ENCODE results near the gene CATSPERZ. TPM values are rescaled to one million over a fixed set of nuclear protein-coding genes. Genes with fewer than 3 reads are reported as not detected.

Gene CATSPERZ
- total RNA-seq, 3 donors from 2014 or later: not detected

- no peak for DNase-seq
- peaks cover 4% of the 10 kb centered on the region for H3K36me3 Mint-ChIP-seq (ENCODE audit: insufficient read depth)
- ATAC-seq: no peak
- no peak overlapping the region for H3K4me3 Mint-ChIP-seq
- H3K27me3 Mint-ChIP-seq (ENCODE audit: low read depth): no peaks in the 10 kb centered on the region
- H3K9me3 Mint-ChIP-seq: no peaks in the 10 kb centered on the region
- peaks cover 13% of the 10 kb centered on the region for H3K4me1 Mint-ChIP-seq (ENCODE audit: low read depth)
Observed at GRCh38 chr11:64353715-64354506, 53.8 kb downstream of the CATSPERZ start.

Other genes with a start within 250 kb of the CATSPERZ start
- 10 to 100 TPM; 16.5 to 17.8 (median 17.1) TPM for gene MACROD1, start 134.2 kb upstream of the CATSPERZ start, total RNA-seq
- gene STIP1, start 114.2 kb upstream of the CATSPERZ start, total RNA-seq: 100 to 1,000 TPM; 439 to 477 (median 457) TPM
- gene FERMT3, start 93.6 kb upstream of the CATSPERZ start, total RNA-seq: 100 to 1,000 TPM; 368 to 444 (median 399) TPM
- 10 to 100 TPM; 24.3 to 31.0 (median 28.6) TPM for gene TRPT1, start 74.2 kb upstream of the CATSPERZ start, total RNA-seq
- 10 to 100 TPM; 82.4 to 88.3 (median 86.1) TPM for gene NUDT22, start 74.1 kb upstream of the CATSPERZ start, total RNA-seq
- gene DNAJC4, start 69.8 kb upstream of the CATSPERZ start, total RNA-seq: 10 to 100 TPM; 15.0 to 16.6 (median 16.1) TPM
- 10 to 100 TPM; 41.5 to 75.6 (median 53.2) TPM for gene VEGFB, start 65.8 kb upstream of the CATSPERZ start, total RNA-seq
- 10 to 100 TPM; 43.3 to 48.9 (median 44.4) TPM for gene FKBP2, start 59.3 kb upstream of the CATSPERZ start, total RNA-seq
- gene PPP1R14B, start 53.4 kb upstream of the CATSPERZ start, total RNA-seq: 100 to 1,000 TPM; 417 to 505 (median 438) TPM
- 1 to 10 TPM; 6.2 to 8.2 (median 6.4) TPM for gene PLCB3, start 48.8 kb upstream of the CATSPERZ start, total RNA-seq
- 10 to 100 TPM; 27.6 to 38.8 (median 36.6) TPM for gene BAD, start 15.7 kb upstream of the CATSPERZ start, total RNA-seq
- 10 to 100 TPM; 43.1 to 46.2 (median 43.9) TPM for gene GPR137, start 14.5 kb upstream of the CATSPERZ start, total RNA-seq
- gene KCNK4, start 9.1 kb upstream of the CATSPERZ start, total RNA-seq: not detected
- 10 to 100 TPM; 81.5 to 93.4 (median 89.3) TPM for gene ESRRA, start 5.2 kb downstream of the CATSPERZ start, total RNA-seq
- 100 to 1,000 TPM; 432 to 461 (median 438) TPM for gene TRMT112, start 17.2 kb downstream of the CATSPERZ start, total RNA-seq
- gene PRDX5, start 17.8 kb downstream of the CATSPERZ start, total RNA-seq: 10 to 100 TPM; 78.3 to 96.8 (median 81.0) TPM
- gene CCDC88B, start 39.8 kb downstream of the CATSPERZ start, total RNA-seq: 10 to 100 TPM; 87.4 to 97.9 (median 96.2) TPM
- 10 to 100 TPM; 43.3 to 49.9 (median 48.1) TPM for gene RPS6KA4, start 58.8 kb downstream of the CATSPERZ start, total RNA-seq

All from activated T-cell treated with anti-CD3 and anti-CD28 coated beads, Interleukin-2, amount 50 U/mL, for 4 hours (primary cell).